Measurements from ENCODE around the gene ESPNL. TPM values are rescaled to one million over a fixed set of nuclear protein-coding genes. Genes with fewer than 3 reads are reported as not detected.
A peak's percentile ranks its signal among the peaks of the same experiment; 100 is the strongest.

The ESPNL gene
- total RNA-seq, 1 experiment from 2014 or later, result 0.19 TPM

DNA sequence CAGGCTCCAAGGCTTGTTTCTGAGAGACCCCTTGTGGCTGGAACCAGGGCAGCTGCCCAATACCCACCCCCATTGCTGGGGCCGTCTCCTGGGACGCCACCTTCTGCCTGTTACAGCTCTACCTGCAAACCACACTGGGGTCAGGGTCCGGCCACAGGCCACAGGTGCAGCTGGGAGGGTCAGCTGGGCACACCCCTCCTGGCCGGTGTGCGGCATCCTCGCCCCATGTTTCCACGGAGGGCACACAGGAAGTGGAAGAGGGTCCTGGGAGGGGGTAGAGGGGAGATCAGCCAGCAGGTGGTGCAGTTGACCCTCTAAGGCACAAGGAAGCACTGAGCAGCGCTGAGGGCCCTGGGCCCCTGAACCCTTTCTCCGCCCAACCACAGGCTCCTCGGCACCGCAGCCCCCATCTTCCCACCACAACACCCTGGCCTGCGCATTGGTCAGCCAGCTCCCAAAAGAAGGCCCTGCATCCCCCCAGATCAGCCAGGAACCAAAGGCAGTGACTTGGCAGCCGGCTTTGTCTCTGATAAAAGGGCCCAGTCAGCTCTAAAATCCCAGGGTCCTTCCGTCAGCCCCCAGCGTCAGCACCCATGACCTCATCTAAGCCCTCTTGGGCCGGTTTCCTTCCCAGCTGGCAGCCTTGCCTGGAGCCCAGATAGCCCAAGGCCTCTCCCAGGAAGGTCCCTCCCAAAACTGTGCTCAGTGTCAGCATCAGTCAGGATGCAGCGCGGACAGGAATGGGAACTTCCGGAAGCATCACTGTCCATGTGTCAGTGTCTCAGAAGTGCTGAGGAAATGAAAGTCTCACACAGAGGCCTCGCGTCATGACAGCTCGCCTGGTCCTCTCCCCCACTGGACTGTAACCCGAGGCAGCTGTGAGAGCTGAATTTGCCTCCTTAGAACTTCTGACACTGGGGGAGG is 60.3 kb downstream of the ESPNL start:
- TF ChIP-seq, protein P1, sequence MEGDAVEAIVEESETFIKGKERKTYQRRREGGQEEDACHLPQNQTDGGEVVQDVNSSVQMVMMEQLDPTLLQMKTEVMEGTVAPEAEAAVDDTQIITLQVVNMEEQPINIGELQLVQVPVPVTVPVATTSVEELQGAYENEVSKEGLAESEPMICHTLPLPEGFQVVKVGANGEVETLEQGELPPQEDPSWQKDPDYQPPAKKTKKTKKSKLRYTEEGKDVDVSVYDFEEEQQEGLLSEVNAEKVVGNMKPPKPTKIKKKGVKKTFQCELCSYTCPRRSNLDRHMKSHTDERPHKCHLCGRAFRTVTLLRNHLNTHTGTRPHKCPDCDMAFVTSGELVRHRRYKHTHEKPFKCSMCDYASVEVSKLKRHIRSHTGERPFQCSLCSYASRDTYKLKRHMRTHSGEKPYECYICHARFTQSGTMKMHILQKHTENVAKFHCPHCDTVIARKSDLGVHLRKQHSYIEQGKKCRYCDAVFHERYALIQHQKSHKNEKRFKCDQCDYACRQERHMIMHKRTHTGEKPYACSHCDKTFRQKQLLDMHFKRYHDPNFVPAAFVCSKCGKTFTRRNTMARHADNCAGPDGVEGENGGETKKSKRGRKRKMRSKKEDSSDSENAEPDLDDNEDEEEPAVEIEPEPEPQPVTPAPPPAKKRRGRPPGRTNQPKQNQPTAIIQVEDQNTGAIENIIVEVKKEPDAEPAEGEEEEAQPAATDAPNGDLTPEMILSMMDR (IDR thresholded peaks at IDR 0.05; ENCODE audit: unreplicated experiment), result no peak
- Mint-ChIP-seq H3K27me3 (ENCODE audit: unreplicated experiment) (peaks cover 13% of the 10 kb centered on the region), H3K4me3 (ENCODE audit: low read depth, unreplicated experiment) (peak overlapping the region; percentile 45), H3K36me3 (ENCODE audit: insufficient read depth, unreplicated experiment) (peaks cover 6% of the 10 kb centered on the region), H3K4me1 (ENCODE audit: low read depth, unreplicated experiment) (peaks cover 7% of the 10 kb centered on the region), H3K9me3 (ENCODE audit: low read depth, unreplicated experiment) (no peaks in the 10 kb centered on the region), H3K27ac (ENCODE audit: unreplicated experiment) (no peak overlapping the region)
- BruUV-seq (replicated peaks), result no TSS peak
- intact Hi-C loops (cut with micrococcal nuclease; ENCODE audit: unreplicated experiment), result no loop called here
- DNase-seq, result peak; percentile 22
- CTCF ChIA-PET, result no interaction called here

DNA sequence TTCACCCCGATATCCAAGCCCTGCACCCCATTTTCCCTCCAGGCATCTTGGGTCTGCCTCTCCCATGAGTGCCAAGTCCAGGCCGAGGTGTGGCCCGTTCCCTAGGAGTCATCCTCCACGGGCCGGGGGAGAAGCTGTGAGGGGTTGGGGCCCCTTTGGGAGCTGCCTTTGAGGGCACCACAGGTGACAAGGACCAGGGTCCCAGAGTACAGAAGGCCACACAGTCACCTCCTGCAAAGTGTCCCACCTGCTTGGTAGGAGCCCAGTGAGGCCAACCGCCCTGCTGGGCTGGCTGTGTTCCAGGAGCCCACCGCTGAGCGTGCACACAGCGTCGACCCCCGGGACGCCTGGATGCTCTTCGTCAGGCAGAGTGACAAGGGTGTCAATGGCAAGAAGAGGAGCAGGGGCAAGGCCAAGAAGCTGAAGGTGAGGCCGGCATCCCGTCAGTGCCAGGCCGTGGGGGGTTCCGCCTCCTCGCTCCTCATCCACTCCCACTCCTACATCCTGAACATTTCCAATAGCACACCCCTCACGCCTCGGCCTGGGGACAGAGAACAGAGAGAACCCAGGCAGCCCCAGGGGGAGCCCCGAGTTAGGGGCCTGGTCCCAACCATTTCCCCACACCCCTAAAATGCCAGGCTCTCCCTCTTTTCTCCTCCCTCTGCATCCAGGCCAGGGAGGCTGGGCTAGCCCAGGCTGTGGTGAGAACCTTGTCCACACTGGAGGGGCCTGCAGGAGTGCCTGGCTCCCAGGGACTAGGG is 61.3 kb downstream of the ESPNL start:
- H3K27me3 Mint-ChIP-seq (ENCODE audit: unreplicated experiment), result peaks cover 14% of the 10 kb centered on the region
- no TSS peak for BruUV-seq (replicated peaks)
- TF ChIP-seq, protein P1 (IDR thresholded peaks at IDR 0.05; ENCODE audit: unreplicated experiment), result no peak
- intact Hi-C loops (cut with micrococcal nuclease; ENCODE audit: unreplicated experiment), result no loop called here
- peaks cover 9% of the 10 kb centered on the region for H3K36me3 Mint-ChIP-seq (ENCODE audit: insufficient read depth, unreplicated experiment)
- H3K4me1 Mint-ChIP-seq (ENCODE audit: low read depth, unreplicated experiment), result peaks cover 7% of the 10 kb centered on the region
- CTCF ChIA-PET, result no interaction called here
- no peak overlapping the region for H3K4me3 Mint-ChIP-seq (ENCODE audit: low read depth, unreplicated experiment)
- H3K27ac Mint-ChIP-seq (ENCODE audit: unreplicated experiment), result no peak overlapping the region
- DNase-seq, result no peak
- H3K9me3 Mint-ChIP-seq (ENCODE audit: low read depth, unreplicated experiment), result no peaks in the 10 kb centered on the region

DNA sequence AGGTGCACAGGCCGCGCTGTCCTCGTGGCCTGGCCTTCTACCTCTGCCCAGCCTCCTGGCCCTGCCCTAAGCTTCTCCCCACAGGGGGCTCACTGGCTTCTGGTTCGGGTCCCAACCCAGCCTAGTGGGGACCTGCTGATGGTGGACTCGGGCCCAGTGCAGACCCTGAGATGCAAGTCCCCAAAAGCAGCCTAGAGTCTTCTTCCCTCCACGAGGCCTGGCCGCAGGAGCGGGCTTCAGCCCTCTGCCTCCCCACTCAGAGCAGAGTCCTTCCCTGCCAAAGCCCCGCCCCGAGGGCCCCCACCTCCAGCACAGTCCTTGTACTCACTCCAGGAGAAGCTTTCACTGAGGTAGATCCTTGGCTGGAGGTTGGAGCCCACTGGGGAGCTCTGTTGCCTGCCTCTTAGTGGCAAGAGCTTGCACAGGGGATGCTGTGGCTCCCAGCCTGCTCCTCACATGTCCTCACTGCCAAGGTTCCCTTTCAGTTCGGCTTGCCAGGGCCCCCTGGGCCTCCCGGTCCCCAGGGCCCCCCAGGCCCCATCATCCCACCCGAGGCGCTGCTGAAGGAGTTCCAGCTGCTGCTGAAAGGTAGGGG is 62.2 kb downstream of the ESPNL start:
- intact Hi-C loops (cut with micrococcal nuclease; ENCODE audit: unreplicated experiment), result no loop called here
- Mint-ChIP-seq H3K4me1 (ENCODE audit: low read depth, unreplicated experiment) (peaks cover 7% of the 10 kb centered on the region), H3K36me3 (ENCODE audit: insufficient read depth, unreplicated experiment) (peaks cover 9% of the 10 kb centered on the region), H3K9me3 (ENCODE audit: low read depth, unreplicated experiment) (no peaks in the 10 kb centered on the region), H3K4me3 (ENCODE audit: low read depth, unreplicated experiment) (no peak overlapping the region), H3K27ac (ENCODE audit: unreplicated experiment) (no peak overlapping the region), H3K27me3 (ENCODE audit: unreplicated experiment) (peaks cover 14% of the 10 kb centered on the region)
- TF ChIP-seq, protein P1 (IDR thresholded peaks at IDR 0.05; ENCODE audit: unreplicated experiment), result no peak
- CTCF ChIA-PET, result no interaction called here
- DNase-seq, result no peak
- BruUV-seq (replicated peaks), result no TSS peak

DNA sequence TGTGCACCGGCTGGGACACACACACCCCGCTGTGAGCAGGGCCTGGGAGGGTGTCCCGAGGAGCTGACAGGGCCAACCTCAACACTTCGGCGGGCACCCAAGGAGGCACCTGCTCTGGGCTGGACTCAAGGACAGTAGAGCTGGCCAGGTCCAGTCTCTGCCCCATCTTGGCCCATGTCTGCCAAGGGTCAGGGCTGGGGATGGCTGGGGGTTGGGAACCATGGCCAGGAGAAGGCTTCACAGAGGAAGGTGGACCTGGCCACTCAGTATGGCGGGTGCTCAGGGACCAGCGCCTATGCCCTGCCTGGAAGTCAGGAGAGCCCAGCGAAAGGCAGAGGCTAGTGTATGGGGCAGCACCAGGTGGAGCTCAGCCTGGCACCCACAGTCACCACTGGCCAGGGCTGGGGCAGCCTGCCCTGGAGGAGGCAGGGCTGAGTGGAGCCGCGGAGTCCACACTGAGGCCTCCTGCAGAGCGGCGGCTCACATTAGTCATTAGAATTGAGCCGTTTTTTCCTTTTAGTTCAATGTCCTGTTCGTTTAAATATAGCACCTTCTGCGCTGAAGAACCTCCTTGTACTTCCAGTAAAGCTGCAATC is 62.8 kb downstream of the ESPNL start:
- H3K4me3 Mint-ChIP-seq (ENCODE audit: low read depth, unreplicated experiment), result peak overlapping the region; percentile 46
- DNase-seq, result no peak
- no TSS peak for BruUV-seq (replicated peaks)
- H3K9me3 Mint-ChIP-seq (ENCODE audit: low read depth, unreplicated experiment), result no peaks in the 10 kb centered on the region
- TF ChIP-seq, protein P1 (IDR thresholded peaks at IDR 0.05; ENCODE audit: unreplicated experiment), result no peak
- CTCF ChIA-PET, result no interaction called here
- peaks cover 7% of the 10 kb centered on the region for H3K4me1 Mint-ChIP-seq (ENCODE audit: low read depth, unreplicated experiment)
- H3K27ac Mint-ChIP-seq (ENCODE audit: unreplicated experiment), result no peak overlapping the region
- H3K27me3 Mint-ChIP-seq (ENCODE audit: unreplicated experiment), result peaks cover 14% of the 10 kb centered on the region
- intact Hi-C loops (cut with micrococcal nuclease; ENCODE audit: unreplicated experiment), result no loop called here
- peaks cover 14% of the 10 kb centered on the region for H3K36me3 Mint-ChIP-seq (ENCODE audit: insufficient read depth, unreplicated experiment)

Measured in Calu3 (cell line).